HG02870 (cell line): ENCODE results near the gene IL17B.
A peak's percentile ranks its signal among the peaks of the same experiment; 100 is the strongest.

Source experiments
- ATAC-seq: cut with Tn5 transposase; IDR thresholded peaks from one replicate; pipeline ENCODE4 v1.9.1; 2021; ENCODE audit warnings: mild to moderate bottlenecking, moderate library complexity; ENCODE audit not compliant: unreplicated experiment

IL17B gene

DNA sequence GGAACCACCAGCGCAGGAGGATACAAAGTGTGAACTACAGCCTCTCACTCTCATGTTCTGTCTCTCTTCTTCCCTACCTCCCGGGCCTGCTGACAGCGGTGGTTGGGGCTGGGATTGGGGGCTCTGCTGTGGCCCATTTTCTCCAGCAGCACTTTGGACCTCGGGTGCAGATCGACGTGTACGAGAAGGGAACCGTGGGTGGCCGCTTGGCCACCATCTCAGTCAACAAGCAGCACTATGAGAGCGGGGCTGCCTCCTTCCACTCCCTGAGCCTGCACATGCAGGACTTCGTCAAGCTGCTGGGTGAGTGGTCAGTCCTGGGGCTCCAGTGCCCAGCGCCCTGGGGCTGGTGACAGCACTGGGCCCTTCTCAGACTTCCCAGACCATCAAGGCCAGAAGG lies 16.6 kb downstream of the IL17B start:
- no peak for ATAC-seq

DNA sequence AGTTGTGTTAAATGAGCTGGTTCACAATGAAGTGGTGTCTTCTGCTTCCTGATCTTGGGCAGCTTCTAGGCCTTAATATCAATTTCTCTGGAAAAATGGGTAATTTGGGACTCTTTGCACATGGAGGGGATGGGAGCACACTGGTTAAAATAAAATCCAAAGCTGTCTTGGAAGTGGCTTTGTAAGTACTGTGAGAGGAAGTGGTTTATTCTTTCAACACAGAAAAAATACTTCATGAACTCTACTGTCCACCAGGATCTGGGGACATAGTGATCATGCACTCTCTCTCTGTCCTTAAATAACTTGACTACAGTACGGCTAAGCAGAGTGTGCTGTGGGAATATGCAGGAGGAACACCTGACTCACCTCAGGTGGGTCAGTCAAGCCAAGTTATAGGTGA lies 18.8 kb downstream of the IL17B start:
- ATAC-seq, result no peak

DNA sequence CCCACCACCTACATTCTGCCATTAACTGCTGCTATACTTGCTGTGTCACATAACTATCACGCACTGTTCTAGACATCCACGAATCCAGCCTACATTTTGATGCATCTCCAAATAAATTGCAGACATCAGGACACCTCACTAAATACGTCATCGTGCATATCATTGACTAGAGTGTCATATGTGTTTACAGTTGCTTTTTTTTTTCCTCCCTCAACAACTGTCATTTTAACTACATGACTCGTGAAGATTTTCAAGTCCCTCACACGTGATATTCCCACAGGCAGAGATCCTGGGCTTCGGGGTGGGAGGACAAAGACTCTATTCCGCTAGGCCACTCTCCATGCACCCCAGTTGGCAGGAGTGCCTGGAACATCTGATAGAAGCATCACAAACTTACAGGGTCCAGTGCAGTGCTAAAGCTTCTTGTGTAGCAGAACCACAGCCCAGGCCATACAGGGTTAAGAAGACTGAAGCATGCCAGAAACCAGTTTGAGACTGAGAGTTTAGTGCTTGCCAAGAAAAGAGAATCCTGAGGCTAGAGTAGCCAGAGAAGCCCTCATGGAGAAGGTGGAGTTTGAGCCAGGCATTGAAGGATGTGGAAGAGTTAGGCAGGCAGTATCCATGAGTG lies 20.1 kb downstream of the IL17B start:
- no peak for ATAC-seq

DNA sequence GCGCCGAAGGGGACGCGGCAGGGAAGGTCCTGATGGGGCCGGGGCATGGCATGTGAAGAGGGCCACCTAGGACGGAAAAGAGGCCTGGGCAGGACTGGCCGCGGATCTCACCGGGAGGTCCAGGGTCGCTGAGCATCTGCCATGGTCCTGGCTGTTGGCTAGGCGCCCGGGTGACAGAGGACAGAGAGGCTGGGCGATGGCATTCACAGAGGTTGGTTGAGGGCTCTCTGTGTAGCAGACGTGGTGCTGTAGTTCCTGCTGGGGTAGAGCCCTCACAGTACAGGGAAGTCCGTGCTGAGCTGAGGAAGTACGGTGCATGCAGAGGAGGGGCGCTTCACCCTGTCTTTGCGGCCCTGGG lies 20.8 kb downstream of the IL17B start:
- peak; percentile 5 for ATAC-seq

DNA sequence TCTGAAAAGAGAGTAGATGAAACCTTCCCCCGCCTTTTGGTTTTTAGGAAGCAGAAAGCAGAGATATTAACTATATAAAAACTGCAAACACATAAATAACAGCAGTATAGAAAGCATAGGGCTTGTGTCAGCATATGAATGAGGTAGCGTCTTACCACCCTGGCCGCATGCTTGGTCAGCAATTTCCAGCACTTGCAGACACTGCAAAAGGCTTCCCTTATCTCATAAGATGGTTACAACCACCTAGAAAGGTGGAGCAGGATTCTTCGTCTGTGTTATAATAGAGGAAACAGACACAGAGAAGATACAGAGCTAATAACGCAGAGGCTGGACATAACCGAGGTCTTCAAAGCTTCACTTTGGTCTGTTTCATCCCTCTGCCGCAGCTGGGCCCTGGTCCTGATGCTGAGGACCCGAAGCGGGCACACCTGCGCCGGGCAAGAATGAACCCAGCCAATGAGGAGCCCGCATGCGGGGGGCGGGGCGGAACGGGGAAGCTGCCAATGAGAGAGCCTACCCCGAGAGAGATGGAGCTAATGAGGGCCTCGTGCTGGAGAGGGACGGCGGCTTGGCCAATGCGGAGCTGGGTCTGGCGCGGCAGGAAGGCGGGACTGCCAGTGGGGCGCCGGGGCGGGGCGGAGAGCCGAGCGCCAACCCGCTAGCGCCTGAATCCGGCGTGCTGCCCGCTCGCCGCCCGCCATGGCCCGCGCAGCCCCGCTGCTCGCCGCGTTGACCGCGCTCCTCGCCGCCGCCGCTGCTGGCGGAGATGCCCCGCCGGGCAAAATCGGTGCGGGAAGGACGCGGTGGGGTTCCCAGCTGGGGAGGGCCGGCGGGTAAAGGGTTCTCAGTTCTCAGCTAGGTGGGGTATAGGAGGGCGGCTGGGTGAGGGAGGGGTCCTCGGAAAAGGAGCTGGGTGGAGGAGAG lies 21.5 kb downstream of the IL17B start, which contains the start of gene PCYOX1L:
TSS of gene PCYOX1L (plus strand) at position 677 of the 924 bp plus-strand sequence. CDS start at position 700, 23 bp downstream.
- peak; percentile 99 for ATAC-seq

DNA sequence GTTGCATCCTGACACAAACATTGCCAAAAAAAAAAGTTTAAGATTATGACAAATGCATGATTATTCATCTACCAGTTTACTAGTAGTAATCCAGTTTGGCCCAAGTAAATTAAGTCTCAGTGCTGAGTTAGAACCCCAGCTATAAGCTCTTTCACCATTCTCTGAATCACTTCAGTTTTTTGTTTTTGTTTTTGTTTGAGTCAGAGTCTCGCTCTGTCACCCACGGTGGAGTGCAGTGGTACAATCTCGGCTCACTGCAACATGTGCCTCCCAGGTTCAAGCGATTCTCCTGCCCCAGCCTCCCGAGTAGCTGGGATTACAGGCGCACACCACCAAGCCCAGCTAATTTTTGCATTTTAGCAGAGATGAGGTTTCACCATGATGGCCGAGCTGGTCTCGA lies 22.7 kb downstream of the IL17B start:
- no peak for ATAC-seq

DNA sequence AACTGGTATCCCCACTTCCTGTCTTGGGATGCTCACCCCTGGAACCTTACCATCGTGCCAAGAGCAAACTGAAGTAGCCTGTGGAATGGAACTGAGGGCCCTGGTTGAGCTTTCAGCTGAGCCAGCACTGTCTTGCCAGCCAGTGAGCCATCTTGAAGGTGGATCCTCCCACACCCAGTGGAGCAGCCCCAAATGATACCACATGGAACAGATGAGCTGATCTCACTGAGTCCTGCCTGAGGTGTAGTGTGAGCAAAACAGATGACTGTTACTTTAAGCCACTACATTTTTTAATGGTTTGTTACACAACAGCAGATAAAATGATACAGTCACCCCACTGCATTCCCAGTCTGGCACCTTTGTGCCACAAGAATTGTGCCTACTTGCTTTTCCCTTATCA lies 23.4 kb downstream of the IL17B start:
- ATAC-seq, result no peak

DNA sequence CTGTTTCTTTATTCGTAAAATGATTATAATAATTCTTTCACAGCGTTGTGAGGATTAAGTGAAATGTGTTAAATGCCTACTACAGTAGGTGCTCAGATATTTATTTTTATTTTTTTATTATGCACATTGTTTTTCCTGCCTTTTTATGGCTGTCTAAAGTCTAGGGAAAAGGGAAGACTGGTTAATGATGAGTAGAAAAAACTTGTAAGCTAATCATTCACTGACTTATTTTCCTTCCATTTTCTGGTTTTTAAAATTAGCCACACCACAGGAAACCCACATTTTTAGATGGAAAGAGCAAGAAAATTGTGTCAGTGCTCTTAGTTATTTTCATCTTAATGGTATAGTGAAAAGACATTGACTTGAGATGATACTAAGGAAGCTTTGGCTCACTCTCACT lies 25.2 kb downstream of the IL17B start:
- ATAC-seq, result no peak

DNA sequence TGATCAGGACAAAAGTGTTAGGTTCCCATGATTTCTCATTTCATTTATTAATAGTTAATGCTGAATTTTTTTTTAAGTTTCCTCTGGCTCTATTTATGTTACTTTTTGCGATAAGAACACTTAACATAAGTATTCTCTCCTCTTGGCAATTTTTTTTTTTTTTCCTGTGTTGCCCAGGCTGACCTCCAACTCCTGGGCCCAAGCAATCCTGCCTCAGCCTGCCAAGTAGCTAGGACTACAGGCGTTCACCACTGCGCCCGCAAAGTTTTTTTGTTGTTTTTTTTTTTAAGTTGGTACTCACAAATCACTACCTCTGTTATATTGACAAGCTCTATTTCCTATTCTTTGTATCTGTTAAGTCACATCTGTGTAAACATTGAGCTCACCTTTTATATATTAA lies 26.9 kb downstream of the IL17B start:
- no peak for ATAC-seq

DNA sequence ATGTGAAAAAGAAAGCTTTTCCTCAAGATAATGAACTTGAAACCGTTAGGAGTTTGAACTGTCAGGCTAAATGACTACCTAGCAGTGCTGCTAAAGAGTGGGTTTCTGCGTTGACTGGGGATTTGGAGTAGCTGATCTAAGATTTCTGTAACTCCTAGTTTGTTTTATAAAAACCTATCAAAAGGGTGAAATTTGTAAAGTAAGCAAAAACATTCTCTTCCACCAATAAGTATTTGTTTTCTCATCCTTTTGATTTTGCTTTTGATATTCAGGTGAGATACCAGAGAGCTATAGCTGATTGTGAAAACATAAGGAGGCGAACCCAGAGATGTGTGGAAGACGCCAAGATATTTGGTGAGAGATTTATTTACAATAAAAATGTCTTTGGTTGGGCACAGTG lies 29.7 kb downstream of the IL17B start:
- ATAC-seq, result no peak

DNA sequence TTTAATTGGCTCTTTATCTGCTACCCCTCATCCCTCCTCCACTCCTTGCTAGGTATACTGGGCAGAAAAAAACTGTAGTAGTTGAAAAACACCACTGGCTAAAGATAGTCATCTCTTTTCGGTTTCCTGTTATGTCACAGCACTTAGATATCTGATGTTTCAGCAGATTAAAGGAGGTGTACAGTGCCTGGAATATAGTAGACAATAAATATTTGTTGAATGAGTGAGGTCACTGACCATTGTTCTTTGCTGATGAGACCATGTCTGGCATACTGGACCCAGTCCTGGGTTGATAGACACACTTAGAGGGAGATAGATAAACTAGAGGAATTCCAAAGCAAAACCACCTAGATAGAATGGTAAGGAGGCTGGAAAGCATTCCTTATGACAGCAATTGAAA lies 30.6 kb downstream of the IL17B start:
- ATAC-seq, result no peak

DNA sequence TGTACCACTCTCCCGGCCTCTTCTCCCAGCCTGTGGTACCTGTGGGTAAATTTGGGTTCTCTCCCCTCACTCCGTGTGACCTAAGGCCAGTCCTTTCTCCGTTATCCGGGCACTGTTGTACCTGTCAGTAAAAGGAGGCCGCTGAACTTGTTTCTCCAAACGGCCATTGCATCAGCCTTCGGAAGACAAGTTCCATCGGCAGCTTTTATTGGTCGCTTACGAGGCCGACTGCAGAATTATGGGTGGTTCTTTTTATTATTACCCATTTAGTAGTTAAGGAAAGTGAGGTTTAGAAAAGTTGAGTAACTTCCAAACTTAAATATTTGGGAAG lies 33.2 kb downstream of the IL17B start:
- ATAC-seq, result peak; percentile 1

DNA sequence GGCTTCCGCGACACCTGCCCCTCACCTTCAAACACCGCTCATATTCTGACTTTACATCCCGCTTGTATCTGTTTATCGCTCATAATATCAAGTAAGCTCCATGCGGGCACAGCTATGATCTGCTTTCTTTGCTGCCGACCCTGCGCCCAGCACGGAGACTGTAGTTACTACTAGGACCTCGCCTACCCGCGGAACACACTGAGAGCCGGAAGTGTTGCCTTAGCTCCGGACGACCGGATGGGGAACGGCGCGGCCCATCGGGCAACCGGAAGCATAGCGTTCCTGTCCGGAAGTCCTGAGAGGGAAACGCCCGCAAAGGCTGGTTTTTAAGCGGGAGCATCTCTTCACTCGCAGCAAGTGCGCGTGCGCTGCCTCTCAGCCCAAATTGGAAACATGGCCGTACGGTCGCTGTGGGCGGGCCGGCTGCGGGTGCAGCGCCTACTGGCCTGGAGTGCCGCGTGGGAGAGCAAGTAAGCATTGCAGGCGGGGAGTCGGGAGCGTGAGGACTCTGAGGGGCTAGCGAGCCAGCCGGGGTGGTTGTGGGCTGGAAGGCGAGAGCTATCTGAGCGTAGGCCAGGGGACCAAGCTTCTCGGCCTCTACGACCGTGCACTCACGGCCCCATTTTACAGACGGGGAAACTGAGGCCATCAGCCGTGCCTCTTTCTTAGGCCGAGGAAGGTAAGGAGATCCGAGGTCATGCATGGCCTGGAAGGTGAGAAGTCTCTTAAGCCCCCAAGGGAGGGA lies 33.8 kb downstream of the IL17B start, which contains the start of gene GRPEL2:
TSS of gene GRPEL2 (plus strand) at position 353 of the 745 bp plus-strand sequence. CDS start at position 394, 41 bp downstream.
- ATAC-seq, result peak; percentile 98

DNA sequence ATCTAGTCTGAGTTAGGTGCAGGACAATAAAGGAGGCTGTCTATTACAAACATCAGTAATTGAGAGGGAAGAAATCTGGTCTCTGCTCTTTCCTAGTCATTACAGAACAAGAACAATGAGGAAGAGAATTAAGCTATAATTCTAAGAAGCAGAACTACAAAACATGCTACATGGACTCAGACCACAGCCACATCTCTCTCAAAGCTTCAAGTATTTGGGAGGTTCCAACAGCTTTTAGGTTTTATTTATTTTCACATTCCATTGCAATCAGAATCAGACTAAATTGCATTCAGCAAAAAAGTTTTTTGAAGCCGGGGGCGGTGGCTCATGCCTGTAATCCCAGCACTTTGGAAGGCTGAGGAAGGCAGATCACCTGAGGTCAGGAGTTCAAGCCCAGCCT lies 34.9 kb downstream of the IL17B start:
- no peak for ATAC-seq

DNA sequence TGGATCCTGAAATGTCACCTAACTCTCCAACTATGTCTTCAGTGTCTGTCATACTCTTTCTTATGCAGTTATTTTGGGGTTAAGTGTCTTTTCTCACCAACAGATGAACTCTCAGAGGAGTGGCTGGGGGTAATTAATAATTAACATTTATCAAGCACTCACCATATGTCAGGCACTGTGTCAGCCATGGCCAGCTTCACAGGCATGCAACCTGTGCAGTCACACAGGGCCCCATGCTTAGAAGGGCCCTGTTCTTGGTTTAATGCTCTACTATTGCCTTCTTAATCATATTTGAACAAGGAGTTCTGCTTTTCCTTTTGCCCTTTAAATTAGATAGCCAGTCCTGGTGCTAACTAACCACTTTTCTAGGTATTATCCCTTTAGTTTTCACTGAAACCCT lies 37.2 kb downstream of the IL17B start:
- ATAC-seq, result no peak

DNA sequence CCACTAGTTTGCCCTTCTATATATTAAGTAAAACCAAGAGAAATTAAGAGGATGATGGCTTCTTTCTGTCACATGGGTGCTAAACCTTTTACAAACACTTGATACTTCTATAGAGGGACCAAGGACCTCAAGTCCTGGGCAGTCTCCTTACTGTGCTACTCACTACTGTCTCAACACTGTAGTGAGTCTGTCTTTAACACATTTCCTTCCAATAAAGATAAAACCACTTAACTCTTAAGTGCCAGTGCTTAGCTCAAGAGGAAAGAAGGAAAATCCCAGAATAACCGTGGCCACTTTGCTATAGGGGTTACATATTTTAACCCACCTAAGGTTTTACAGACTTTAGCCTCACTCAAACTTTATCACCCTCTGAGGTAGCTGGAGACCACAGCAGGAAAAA lies 38.2 kb downstream of the IL17B start:
- no peak for ATAC-seq

DNA sequence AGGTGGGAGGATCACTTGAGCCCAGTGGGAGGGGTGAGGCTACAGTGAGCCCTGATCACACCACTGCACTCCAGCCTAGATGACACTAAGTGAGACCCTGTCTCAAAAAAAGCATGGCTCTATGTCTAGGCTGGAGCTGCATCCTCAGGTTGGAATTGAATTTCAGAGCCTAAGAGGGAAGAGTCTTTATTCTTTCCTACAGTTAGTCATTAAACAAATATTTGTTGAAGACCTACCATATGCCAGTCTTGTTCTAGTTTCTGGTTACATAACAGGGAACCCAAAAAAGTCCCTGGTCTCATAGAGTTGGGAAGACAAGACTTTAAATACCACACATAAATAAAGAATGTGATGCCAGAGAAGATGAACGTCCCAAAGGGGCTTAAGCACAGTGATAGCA lies 40.7 kb downstream of the IL17B start:
- ATAC-seq, result no peak

DNA sequence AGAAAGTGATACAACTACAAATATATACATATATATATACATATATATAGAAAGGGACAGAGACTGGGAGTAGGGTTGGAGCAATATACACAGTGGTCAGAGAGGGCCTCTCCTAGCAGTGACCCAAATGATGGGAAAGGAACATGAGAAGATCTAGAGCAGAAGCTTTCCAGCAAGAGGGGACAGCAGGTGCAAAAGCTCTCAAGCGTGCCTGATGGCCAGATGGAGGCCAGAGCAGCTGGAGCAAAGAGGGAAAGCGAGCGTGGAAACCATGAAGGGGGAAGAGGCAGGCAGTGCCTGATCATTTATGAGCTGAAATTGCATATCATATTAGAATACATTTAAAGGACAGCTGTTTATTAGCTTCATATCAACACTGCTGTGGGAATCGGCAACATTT lies 41.4 kb downstream of the IL17B start:
- no peak for ATAC-seq

DNA sequence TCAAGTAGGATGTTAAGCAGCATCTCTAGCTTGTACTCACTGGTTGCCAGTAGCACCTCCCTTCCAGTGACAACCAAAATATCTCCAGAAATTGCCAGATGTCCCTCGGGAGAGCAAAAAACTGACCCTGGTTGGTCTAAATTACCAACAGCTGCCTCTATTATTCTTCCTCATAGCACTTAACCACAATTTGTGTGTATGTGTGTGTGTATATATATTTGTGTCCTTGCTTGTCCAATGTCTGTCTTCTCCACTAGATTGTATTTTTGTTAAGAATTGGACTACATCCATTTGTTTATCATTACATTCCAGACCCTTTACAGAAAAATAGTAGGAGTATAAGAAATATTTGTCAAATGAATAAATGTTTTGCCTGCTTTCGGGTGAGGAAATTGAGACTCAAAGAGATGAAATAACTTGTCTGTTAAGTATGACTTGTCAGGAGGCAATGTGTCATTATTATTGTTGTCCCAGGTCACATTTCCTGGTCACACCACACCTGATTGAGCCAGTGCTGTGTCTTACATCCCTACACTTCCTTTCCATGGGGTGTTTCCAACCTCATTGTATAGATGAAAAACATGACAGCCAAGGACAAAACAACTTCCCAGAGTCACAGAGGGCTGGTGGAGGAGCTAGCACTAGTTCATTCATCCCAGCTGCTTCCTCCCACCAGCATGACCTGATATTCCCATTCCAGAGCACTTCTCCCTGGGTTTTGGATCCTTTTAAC lies 45.2 kb downstream of the IL17B start:
- ATAC-seq, result no peak

DNA sequence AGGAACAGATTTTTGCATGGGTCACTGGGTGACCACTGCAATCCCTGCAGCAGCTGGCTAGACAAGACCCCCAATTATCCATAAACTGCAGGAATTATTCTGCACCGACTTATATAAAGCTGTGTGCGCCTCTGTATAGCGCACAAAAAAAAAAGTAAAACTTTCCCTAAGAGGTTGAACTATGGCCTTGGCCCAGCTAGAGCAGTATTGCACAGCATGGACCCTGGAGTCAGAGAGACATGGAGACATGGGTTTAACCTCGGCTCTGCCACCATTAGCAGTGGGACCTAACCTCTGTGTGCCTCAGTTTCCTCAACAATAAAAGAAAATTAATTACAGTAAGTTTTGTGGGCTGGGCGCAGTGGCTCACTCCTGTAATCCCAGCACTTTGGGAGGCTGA lies 50.9 kb downstream of the IL17B start:
- no peak for ATAC-seq

DNA sequence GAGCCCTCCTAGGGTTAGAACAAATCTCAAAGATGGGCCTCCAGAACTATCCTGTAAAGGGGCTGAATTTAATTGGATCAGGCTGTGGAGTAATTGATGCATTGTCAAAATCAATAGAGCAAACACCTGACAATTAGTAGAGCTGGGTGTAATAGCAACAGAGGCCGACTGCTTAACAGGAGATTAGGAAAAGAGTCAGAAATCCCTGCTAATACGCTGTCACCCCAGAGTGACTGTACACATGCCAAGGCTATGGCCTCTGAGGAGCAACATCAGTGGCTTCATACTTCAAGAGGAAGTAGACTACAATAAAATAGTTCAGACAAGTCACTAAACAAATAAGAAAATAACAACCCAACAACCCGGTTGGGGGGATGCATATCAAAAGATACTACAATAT lies 52.5 kb downstream of the IL17B start:
- ATAC-seq, result no peak
